Activated T-helper 9 cell treated with anti-CD3 and anti-CD28 coated beads, Interleukin-2, amount 50 U/mL, for 16 hours (primary cell): ENCODE measurements around the gene RNF38.
"Not testable (repeated sequence)": the region's sequence is repeated elsewhere in the genome, so short reads cannot be mapped to it uniquely, and the experiment has no call there.

Experiments
- DNase-seq: peaks from one replicate; pipeline ENCODE4 v3.0.0-alpha.2; 2020; ENCODE audit warnings: low read depth

The RNF38 gene

GRCh38 chr9:36399980-36400331 lies at the start of gene RNF38:
Gene RNF38, minus strand, starts transcription at chr9:36400269. Its CDS starts 161 bp downstream, at chr9:36400108.
- no peak for DNase-seq

GRCh38 chr9:36448555-36448954 lies 48.5 kb upstream of the RNF38 start:
- DNase-seq = not testable (repeated sequence)

- no peak for DNase-seq
These were observed 47.9 kb upstream of the RNF38 start for GRCh38 chr9:36448017-36448416.

GRCh38 chr9:36446678-36447077 lies 46.6 kb upstream of the RNF38 start:
- not testable (repeated sequence) for DNase-seq

GRCh38 chr9:36445800-36446361 lies 45.8 kb upstream of the RNF38 start:
- DNase-seq = no peak

- DNase-seq = no peak
These were observed 44.1 kb upstream of the RNF38 start for GRCh38 chr9:36444203-36444602.

GRCh38 chr9:36443581-36443980 lies 43.5 kb upstream of the RNF38 start:
- DNase-seq = no peak

- no peak for DNase-seq
These were observed 42.6 kb upstream of the RNF38 start for GRCh38 chr9:36442710-36443109.

- no peak for DNase-seq
These were observed 41.9 kb upstream of the RNF38 start for GRCh38 chr9:36441966-36442365.

GRCh38 chr9:36438536-36439236 lies 38.6 kb upstream of the RNF38 start:
- no peak for DNase-seq

- no peak for DNase-seq
These were observed 37.7 kb upstream of the RNF38 start for GRCh38 chr9:36437790-36438189.

GRCh38 chr9:36436909-36437308 lies 36.8 kb upstream of the RNF38 start:
- no peak for DNase-seq

- DNase-seq = no peak
These were observed 33.3 kb upstream of the RNF38 start for GRCh38 chr9:36433386-36433785.

GRCh38 chr9:36431078-36431477 lies 31.0 kb upstream of the RNF38 start:
- DNase-seq = no peak

GRCh38 chr9:36426945-36427344 lies 26.9 kb upstream of the RNF38 start:
- no peak for DNase-seq

GRCh38 chr9:36426348-36426747 lies 26.3 kb upstream of the RNF38 start:
- DNase-seq = no peak

GRCh38 chr9:36424289-36425055 lies 24.4 kb upstream of the RNF38 start:
- DNase-seq = no peak

GRCh38 chr9:36423206-36423605 lies 23.1 kb upstream of the RNF38 start:
- DNase-seq = no peak

- DNase-seq = no peak
These were observed 16.8 kb upstream of the RNF38 start for GRCh38 chr9:36416890-36417289.

- no peak for DNase-seq
These were observed 15.9 kb upstream of the RNF38 start for GRCh38 chr9:36415822-36416525.

- not testable (repeated sequence) for DNase-seq
These were observed 11.3 kb upstream of the RNF38 start for GRCh38 chr9:36411410-36411809.

- not testable (repeated sequence) for DNase-seq
These were observed 9.0 kb upstream of the RNF38 start for GRCh38 chr9:36409076-36409475.
